Mesenteric fat pad (tissue), 1 donor: ENCODE measurements around the gene SMIM27. TPM values are rescaled to one million over a fixed set of nuclear protein-coding genes. Genes with fewer than 3 reads are reported as not detected.
"Not testable (repeated sequence)": the region's sequence is repeated elsewhere in the genome, so short reads cannot be mapped to it uniquely, and the experiment has no call there.

Source experiments
- DNase-seq: peaks from one replicate; pipeline ENCODE4 v3.0.0-alpha.2; 2020; ENCODE audit warnings: low spot score
- total RNA-seq: library from RNA; stranded (reverse); fragmentation: NEBNext Ultra II Directional; extraction: Animal tissue kit (Norgen Biotek cat#: 25700); gene quantifications from one replicate; pipeline ENCODE4 v1.2.1, GENCODE V29; 2021
- donor health status: DM: yes; HTN: yes; CAD: no.

SMIM27 gene
- total RNA-seq, 1 donor from 2014 or later: 8.1 TPM

- DNase-seq: no peak
Observed at GRCh38 chr9:32596936-32597335, 44.8 kb downstream of the SMIM27 start.

DNA sequence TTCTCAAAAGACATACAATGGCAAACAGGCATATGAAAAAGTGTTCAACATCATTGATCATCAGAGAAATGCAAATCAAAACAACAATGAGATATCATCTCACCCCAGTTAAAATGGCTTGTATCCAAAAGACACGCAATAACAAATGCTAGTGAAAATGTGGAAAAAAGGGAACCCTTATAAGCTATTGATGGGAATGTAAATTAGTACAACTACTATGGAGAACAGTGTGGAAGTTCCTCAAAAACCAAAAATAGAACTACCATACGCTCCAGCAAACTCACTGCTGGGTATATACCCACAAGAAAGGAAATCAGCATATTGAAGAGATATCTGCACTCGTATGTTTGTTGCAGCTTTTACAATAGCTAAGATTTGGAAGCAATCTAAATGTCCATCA lies 46.9 kb downstream of the SMIM27 start:
- not testable (repeated sequence) for DNase-seq

Other genes with a start within 250 kb of the SMIM27 start
- gene ACO1, start 167.7 kb upstream of the SMIM27 start, total RNA-seq: 237 TPM
- 11.0 TPM for gene RIGI, start 26.1 kb upstream of the SMIM27 start, total RNA-seq
- 13.2 TPM for gene TOPORS, start 259 bp downstream of the SMIM27 start, total RNA-seq
- 41.9 TPM for gene NDUFB6, start 20.8 kb downstream of the SMIM27 start, total RNA-seq
- gene TAF1L, start 83.3 kb downstream of the SMIM27 start, total RNA-seq: not detected
- gene TMEM215, start 231.2 kb downstream of the SMIM27 start, total RNA-seq: not detected